ENCODE data around the gene E2F2. TPM values are rescaled to one million over a fixed set of nuclear protein-coding genes. Genes with fewer than 3 reads are reported as not detected.
A peak's percentile ranks its signal among the peaks of the same experiment; 100 is the strongest.

The E2F2 gene
- total RNA-seq, 1 experiment from 2014 or later = 16.3 TPM

GRCh38 chr1:23559985-23560741 lies 29.1 kb upstream of the E2F2 start:
- ChIA-PET RAD21 (ENCODE audit: low non-redundant PET in 1 of 2, low total read pairs in 2 of 2, uncharacterized antibody in 2 of 2, unreplicated experiment in 2 of 2) (no interaction called here), CTCF (interaction anchor here (0.8 to 1.3 kb wide), 3 partner anchors 20 to 77 kb away, joined by 3 to 10 read pairs (median 6); no protein-coding TSS in a partner anchor)
- no peak overlapping the region for H2AFZ ChIP-seq (ENCODE audit: low read depth, low read length, poor library complexity, severe bottlenecking)

More at GRCh38 chr1:23559985-23560741, 29.1 kb upstream of the E2F2 start:
- H4K20me1 ChIP-seq (ENCODE audit: insufficient read depth) = no peaks in the 10 kb centered on the region; the same call in 1 of the 2 replicates
- DNase-seq (ENCODE audit: low read depth, low spot score) (no peak), ATAC-seq (no peak)
- H3K27me3 ChIP-seq (ENCODE audit: insufficient read depth, low read length) = no peaks in the 10 kb centered on the region
- H3K4me1 ChIP-seq (ENCODE audit: control insufficient read depth in 1 of 2, insufficient read depth in 2 of 2, low read length in 2 of 2) = peaks cover 73 to 92% of the 10 kb centered on the region in 2 experiments
- intact Hi-C loops (cut with micrococcal nuclease) = no loop called here
- H3K9me2 ChIP-seq (ENCODE audit: insufficient read depth) = no peaks in the 10 kb centered on the region
- peak overlapping the region; percentile 94 for H3K9ac ChIP-seq (ENCODE audit: low read length)
- peak overlapping the region; percentile 79 to 95 for H3K4me3 ChIP-seq (replicated peaks in 1 of 2; ENCODE audit: low read depth in 1 of 2, low read length in 2 of 2)
- TSS peak; percentile 43 for BruUV-seq (replicated peaks)
- TF ChIP-seq SIN3A (IDR thresholded peaks at IDR 0.05; ENCODE audit: low read depth) (no peak), POLR2A (IDR thresholded peaks at IDR 0.05; ENCODE audit: borderline replicate concordance, extremely low read depth, insufficient read depth, insufficient read length) (no peak), SP1 (IDR thresholded peaks at IDR 0.05; ENCODE audit: low read depth) (no peak), EZH2phosphoT487 (IDR thresholded peaks at IDR 0.05; ENCODE audit: borderline replicate concordance) (no peak), RAD21 (IDR thresholded peaks at IDR 0.05; ENCODE audit: low read depth) (no peak), ZNF274 (IDR thresholded peaks at IDR 0.05; ENCODE audit: low read depth, low read length) (no peak), CEBPB (IDR thresholded peaks at IDR 0.05; ENCODE audit: low read depth) (no peak), CBX3 (IDR thresholded peaks at IDR 0.05; ENCODE audit: low read depth) (no peak), FOSL1 (IDR thresholded peaks at IDR 0.05; ENCODE audit: low read depth) (no peak), REST (IDR thresholded peaks at IDR 0.05; ENCODE audit: low read depth) (no peak), YY1 (IDR thresholded peaks at IDR 0.05; ENCODE audit: extremely low read depth, insufficient replicate concordance, low read depth, low read length) (no peak), EZH2 (IDR thresholded peaks at IDR 0.05) (no peak), JUND (IDR thresholded peaks at IDR 0.05) (no peak), ELF1 (IDR thresholded peaks at IDR 0.05; ENCODE audit: borderline replicate concordance, low read depth) (no peak)
- TF ChIP-seq, protein P1, sequence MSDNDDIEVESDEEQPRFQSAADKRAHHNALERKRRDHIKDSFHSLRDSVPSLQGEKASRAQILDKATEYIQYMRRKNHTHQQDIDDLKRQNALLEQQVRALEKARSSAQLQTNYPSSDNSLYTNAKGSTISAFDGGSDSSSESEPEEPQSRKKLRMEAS (IDR thresholded peaks at IDR 0.05) = no peak
- H3K36me3 ChIP-seq (ENCODE audit: control insufficient read depth in 1 of 2, insufficient read depth in 2 of 2, low read length in 2 of 2) = peaks cover 0 to 2% of the 10 kb centered on the region in 2 experiments; a peak in 1 of 4 replicates
- peak overlapping the region; percentile 89 for H3K27ac ChIP-seq (ENCODE audit: low read depth, low read length)
- H3K79me2 ChIP-seq (ENCODE audit: insufficient read depth, low read length) = peaks cover 22% of the 10 kb centered on the region
- no peaks in the 10 kb centered on the region for H3K9me3 ChIP-seq (ENCODE audit: control insufficient read depth in 1 of 2, insufficient read depth in 1 of 2, low read depth in 1 of 2, low read length in 2 of 2)
- POLR2A ChIA-PET = interaction anchor here (0.6 to 2.8 kb wide), 9 partner anchors 11 to 1596 kb away, joined by 3 to 15 read pairs (median 4); no protein-coding TSS in a partner anchor
- peak overlapping the region; percentile 85 for H3K4me2 ChIP-seq (ENCODE audit: low read length)

Measured in HCT116 (cell line).